HepG2 (cell line): ENCODE data around the gene CA10. TPM values are rescaled to one million over a fixed set of nuclear protein-coding genes. Genes with fewer than 3 reads are reported as not detected.

Experiments
- ATAC-seq: fragments of 200-7000 bp; cut with Tn5 transposase; 3 replicates; pipeline ENCODE4 v1.9.1; 2020; ENCODE audit warnings: mild to moderate bottlenecking, moderate library complexity
- BruUV-seq: library from RNA; stranded (reverse); fragments of 400-500 nt; replicated peaks from 2 replicates; lab custom pipeline; 2021; lab: Mats Ljungman, UMichigan
- CTCF ChIA-PET: fragments of 300-600 bp; formaldehyde crosslinking; extraction: SDS; loops from one replicate; lab custom pipeline; 2021; ENCODE audit warnings: low total read pairs, inconsistent platforms, low intra/inter-chr PET ratio; lab: Yijun Ruan, JAX
- POLR2A ChIA-PET: fragments of 350-600 bp; sonication (Branson Sonifier 250); formaldehyde crosslinking; loops from one replicate; lab custom pipeline; 2020; ENCODE audit warnings: antibody characterized with exemption, inconsistent platforms; lab: Yijun Ruan, JAX
- DNase-seq: peaks from one replicate; pipeline ENCODE4 v3.0.0-alpha.2; 2015; ENCODE audit warnings: low spot score
- FAIRE-seq: peaks from 3 replicates; lab custom pipeline; 2011; peaks lifted over from hg19 to GRCh38; lab: Jason Lieb, UNC
- H2AFZ ChIP-seq: one replicate; pipeline ENCODE4 v1.6.1; 2011; ENCODE audit warnings: low read length, inconsistent platforms
- H3K27ac ChIP-seq: fragments of 300-600 bp; 3 replicates; pipeline ENCODE4 v1.8.0; 2011; ENCODE audit warnings: mixed run types, mild to moderate bottlenecking, mixed read lengths, low read length, inconsistent platforms; ENCODE audit not compliant: insufficient read depth; ENCODE audit errors: extremely low read length
- H3K27me3 ChIP-seq, 2 experiments: fragments of 200-600 bp in 1 of 2; 2 replicates in 1 of 2; 3 replicates in 1 of 2; pipeline versions ENCODE4 v1.6.0 to v1.8.0; 2011; ENCODE audit warnings: low read length in 2 of 2, mild to moderate bottlenecking in 2 of 2, moderate library complexity in 2 of 2, inconsistent platforms in 1 of 2; ENCODE audit not compliant: insufficient read depth in 2 of 2, control insufficient read depth in 1 of 2
- H3K36me3 ChIP-seq, 2 experiments: fragments of 200-600 bp in 1 of 2; replicated peaks in 1 of 2; 2 replicates in 1 of 2; 3 replicates in 1 of 2; pipeline versions ENCODE4 v1.5.1 to v1.8.0; 2011; ENCODE audit warnings: low read length in 2 of 2, inconsistent platforms in 1 of 2; ENCODE audit not compliant: insufficient read depth in 2 of 2, control insufficient read depth in 1 of 2
- H3K4me1 ChIP-seq: 2 replicates; pipeline ENCODE4 v1.5.1; 2012; ENCODE audit warnings: low read length, inconsistent platforms; ENCODE audit not compliant: insufficient read depth
- H3K4me2 ChIP-seq: 2 replicates; pipeline ENCODE4 v1.6.0; 2011; ENCODE audit warnings: low read depth, low read length, inconsistent platforms
- H3K4me3 ChIP-seq, 3 experiments: fragments of 200-600 bp in 1 of 3; sonication (generic), shearing (Covaris generic) in 1 of 3; replicated peaks in 1 of 3; 2 replicates each; pipeline ENCODE4 v1.5.1; 2011 to 2016; ENCODE audit warnings: low read length in 3 of 3, inconsistent platforms in 2 of 3, low read depth in 2 of 3, mild to moderate bottlenecking in 2 of 3, control low read depth in 1 of 3, mixed read lengths in 1 of 3; ENCODE audit not compliant: insufficient read depth in 1 of 3
- H3K79me2 ChIP-seq: one replicate; pipeline ENCODE4 v1.6.1; 2011; ENCODE audit warnings: low read length, inconsistent platforms; ENCODE audit not compliant: insufficient read depth
- H3K9ac ChIP-seq: 2 replicates; pipeline ENCODE4 v1.6.0; 2011; ENCODE audit warnings: mild to moderate bottlenecking, low read depth, low read length, inconsistent platforms; ENCODE audit not compliant: insufficient read depth
- H3K9me3 ChIP-seq: 2 replicates; pipeline ENCODE4 v1.5.1; 2012; ENCODE audit warnings: mild to moderate bottlenecking, low read length
- H4K20me1 ChIP-seq: 2 replicates; pipeline ENCODE4 v1.6.0; 2011; ENCODE audit warnings: inconsistent platforms, mild to moderate bottlenecking, low read length, moderate library complexity; ENCODE audit not compliant: insufficient read depth
- E2F2 ChIP-seq: sonication (generic); formaldehyde crosslinking; IDR thresholded peaks from 2 replicates; pipeline ENCODE4 v1.4.0; 2020; ENCODE audit warnings: missing genetic modification reagents, borderline replicate concordance
- HDAC1 ChIP-seq: sonication (generic); formaldehyde crosslinking; IDR thresholded peaks from 2 replicates; pipeline ENCODE4 v1.5.1; 2020; ENCODE audit warnings: mild to moderate bottlenecking, missing genetic modification reagents
- HOXA9 ChIP-seq: sonication (generic); formaldehyde crosslinking; IDR thresholded peaks from 2 replicates; pipeline ENCODE4 v1.8.1; 2022; ENCODE audit warnings: missing genetic modification reagents, mild to moderate bottlenecking, moderate library complexity, borderline replicate concordance
- JUNB ChIP-seq: sonication (generic); formaldehyde crosslinking; IDR thresholded peaks from 2 replicates; pipeline ENCODE4 v1.8.0; 2022; ENCODE audit warnings: missing genetic modification reagents, mild to moderate bottlenecking, borderline replicate concordance
- KAT7 ChIP-seq: IDR thresholded peaks from 2 replicates; pipeline ENCODE4 v1.6.1; 2018; ENCODE audit warnings: borderline replicate concordance, missing compliant biosample characterization
- PATZ1 ChIP-seq: sonication (generic); formaldehyde crosslinking; IDR thresholded peaks from 2 replicates; pipeline ENCODE4 v1.4.0; 2020; ENCODE audit warnings: missing genetic modification reagents
- POGZ ChIP-seq: sonication (generic); formaldehyde crosslinking; IDR thresholded peaks from 2 replicates; pipeline ENCODE4 v1.4.0; 2020; ENCODE audit warnings: mild to moderate bottlenecking, missing genetic modification reagents
- TOPORS ChIP-seq: sonication (generic); formaldehyde crosslinking; IDR thresholded peaks from 2 replicates; pipeline ENCODE4 v1.8.0; 2023; ENCODE audit warnings: mild to moderate bottlenecking, missing genetic modification reagents
- ZBTB46 ChIP-seq: sonication (generic); formaldehyde crosslinking; IDR thresholded peaks from 2 replicates; pipeline ENCODE4 v1.4.0; 2020; ENCODE audit warnings: mild to moderate bottlenecking, missing genetic modification reagents, borderline replicate concordance
- ZNF30 ChIP-seq: sonication (generic); formaldehyde crosslinking; IDR thresholded peaks from 2 replicates; pipeline ENCODE4 v1.5.0; 2020; ENCODE audit warnings: mild to moderate bottlenecking, missing genetic modification reagents
- ZNF383 ChIP-seq: sonication (generic); formaldehyde crosslinking; IDR thresholded peaks from 2 replicates; pipeline ENCODE4 v1.4.0; 2020; ENCODE audit warnings: missing genetic modification reagents, mild to moderate bottlenecking, borderline replicate concordance
- ZNF451 ChIP-seq: sonication (generic); formaldehyde crosslinking; IDR thresholded peaks from 2 replicates; pipeline ENCODE4 v1.5.0; 2020; ENCODE audit warnings: mild to moderate bottlenecking, missing genetic modification reagents
- ZNF687 ChIP-seq: sonication (generic); formaldehyde crosslinking; IDR thresholded peaks from 2 replicates; pipeline ENCODE4 v1.5.1; 2020; ENCODE audit warnings: mild to moderate bottlenecking, missing genetic modification reagents, moderate library complexity
- ZNF776 ChIP-seq: sonication (generic); formaldehyde crosslinking; IDR thresholded peaks from 2 replicates; pipeline ENCODE4 v1.4.0; 2020; ENCODE audit warnings: mild to moderate bottlenecking, missing genetic modification reagents
- ZNF839 ChIP-seq: sonication (generic); formaldehyde crosslinking; IDR thresholded peaks from 2 replicates; pipeline ENCODE4 v1.4.0; 2020; ENCODE audit warnings: missing genetic modification reagents, mild to moderate bottlenecking, borderline replicate concordance
- WGBS: methylation state at CpG from one replicate; pipeline ENCODE4 v1.1.6; 2017; ENCODE audit warnings: low lambda C conversion rate; 5-methylcytosine and 5-hydroxymethylcytosine counted together
- in situ Hi-C: cut with HindIII; loops from 2 replicates; pipeline ENCODE4 v1.10.0; 2017; ENCODE audit warnings: low pct_unique_long_range_greater_than_20kb; ENCODE audit not compliant: extremely low pct_ligation_motif_present
- intact Hi-C: fragments of 100-400 bp; cut with micrococcal nuclease; formaldehyde crosslinking; loops from one replicate; pipeline ENCODE4 v1.10.0; 2022; ENCODE audit not compliant: unreplicated experiment
- polyA plus RNA-seq, 8 experiments: library from polyadenylated mRNA; depleted of rRNA in 3 of 8; stranded (reverse) in 7 of 8; unstranded in 1 of 8; fragments of >200 nt; fragmentation: Illumina TruSeq in 4 of 8; extraction: Trizol in 4 of 8; gene quantifications; 2 replicates each; pipeline versions ENCODE4 v1.2.1 to v1.2.3, GENCODE V29; 2011 to 2016; ENCODE audit warnings: low read depth in 4 of 8, missing spikeins in 1 of 8, mixed read lengths in 1 of 8; ENCODE audit not compliant: insufficient read depth in 1 of 8
- total RNA-seq, 5 experiments: library from RNA; depleted of rRNA; stranded (reverse); fragments of >200 nt; fragmentation: Illumina TruSeq; extraction: Trizol; gene quantifications; 2 replicates each; pipeline ENCODE4 v1.2.3, GENCODE V29; 2016; ENCODE audit warnings: low read depth in 1 of 5

The CA10 gene
- total and polyA plus RNA-seq, 2 of the 13 experiments (the other 11 are each of a cell fraction or from before 2014, with no cell fraction given) = not detected

- TF ChIP-seq ZNF687 (CRISPR knock-in tag) = no peak
- TF ChIP-seq ZNF776 = no peak
- TF ChIP-seq PATZ1 (CRISPR knock-in tag) = no peak
- TF ChIP-seq KAT7 (CRISPR knock-in tag) = no peak
These were observed 362.5 kb downstream of the CA10 start (continued) for GRCh38 chr17:51796026-51796425.

GRCh38 chr17:51795401-51795800, 363.1 kb downstream of the CA10 start:
- intact Hi-C loops = no loop called here
- no peaks in the 10 kb centered on the region for H3K27me3 ChIP-seq
- FAIRE-seq (no peak), ATAC-seq (no peak), DNase-seq (no peak)
- no peaks in the 10 kb centered on the region for H3K4me1 ChIP-seq
- H3K27ac ChIP-seq = no peak overlapping the region
- CTCF ChIA-PET = no interaction called here
- no peaks in the 10 kb centered on the region for H3K79me2 ChIP-seq
- H3K4me2 ChIP-seq = no peak overlapping the region
- H3K4me3 ChIP-seq = no peak overlapping the region
- no peak overlapping the region for H3K9ac ChIP-seq
- BruUV-seq = no TSS peak
- POLR2A ChIA-PET = no interaction called here
- no peaks in the 10 kb centered on the region for H3K9me3 ChIP-seq
- no peak overlapping the region for H2AFZ ChIP-seq
- H4K20me1 ChIP-seq = no peaks in the 10 kb centered on the region
- in situ Hi-C loops = no loop called here
- no peaks in the 10 kb centered on the region for H3K36me3 ChIP-seq
- whole genome bisulfite sequencing = 0% methylated on average over 1 of the region's 1 CpG
- TF ChIP-seq ZBTB46 (CRISPR knock-in tag) (no peak), E2F2 (CRISPR knock-in tag) (no peak), ZNF839 (CRISPR knock-in tag) (no peak), ZNF451 (CRISPR knock-in tag) (no peak), ZNF30 (CRISPR knock-in tag) (no peak), ZNF383 (no peak), HOXA9 (no peak), HDAC1 (no peak), TOPORS (CRISPR knock-in tag) (no peak), JUNB (no peak), POGZ (CRISPR knock-in tag) (no peak)
